HepG2 (cell line): ENCODE results near the gene LIME1. TPM values are rescaled to one million over a fixed set of nuclear protein-coding genes. Genes with fewer than 3 reads are reported as not detected.

Experiments
- AGO2 ChIP-seq: fragments of 200-400 bp; formaldehyde crosslinking; optimal IDR thresholded peaks from 2 replicates; pipeline ENCODE3; 2017; ENCODE audit warnings: mild to moderate bottlenecking, low read depth, low read length, moderate library complexity
- ARNT ChIP-seq: fragments of 450-650 bp; IDR thresholded peaks from 2 replicates; pipeline ENCODE4 v1.6.1; 2017
- DNMT3B ChIP-seq: conservative IDR thresholded peaks from 2 replicates; pipeline ENCODE4 v1.6.1; 2016; ENCODE audit warnings: missing biosample characterization, control low read depth
- HBP1 ChIP-seq: IDR thresholded peaks from 2 replicates; pipeline ENCODE4 v1.6.1; 2016; ENCODE audit warnings: low read depth, control low read depth
- HDAC2 ChIP-seq: sonication (generic); formaldehyde crosslinking; IDR thresholded peaks from 2 replicates; pipeline ENCODE4 v1.4.0; 2020; ENCODE audit warnings: missing genetic modification reagents
- JDP2 ChIP-seq: sonication (generic); formaldehyde crosslinking; IDR thresholded peaks from 2 replicates; pipeline ENCODE4 v1.8.1; 2022; ENCODE audit warnings: missing genetic modification reagents, borderline replicate concordance
- JUNB ChIP-seq: sonication (generic); formaldehyde crosslinking; IDR thresholded peaks from 2 replicates; pipeline ENCODE4 v1.8.0; 2022; ENCODE audit warnings: missing genetic modification reagents, mild to moderate bottlenecking, borderline replicate concordance
- SMAD1 ChIP-seq: sonication (generic); formaldehyde crosslinking; IDR thresholded peaks from 2 replicates; pipeline ENCODE4 v1.4.0; 2020; ENCODE audit warnings: missing genetic modification reagents, low read depth, mild to moderate bottlenecking, borderline replicate concordance
- TBX2 ChIP-seq: sonication (generic); formaldehyde crosslinking; IDR thresholded peaks from 2 replicates; pipeline ENCODE4 v1.5.0; 2020; ENCODE audit warnings: missing genetic modification reagents, mild to moderate bottlenecking, borderline replicate concordance
- XBP1 ChIP-seq: sonication (generic); formaldehyde crosslinking; IDR thresholded peaks from 2 replicates; pipeline ENCODE4 v1.5.0; 2020; ENCODE audit warnings: missing genetic modification reagents
- ZBTB7A ChIP-seq: sonication (generic); formaldehyde crosslinking; IDR thresholded peaks from 2 replicates; pipeline ENCODE4 v1.8.0; 2022; ENCODE audit warnings: mild to moderate bottlenecking, missing genetic modification reagents
- ZC3H4 ChIP-seq: sonication (generic); formaldehyde crosslinking; IDR thresholded peaks from 2 replicates; pipeline ENCODE4 v1.4.0; 2020; ENCODE audit warnings: missing genetic modification reagents, borderline replicate concordance
- ZNF337 ChIP-seq: sonication (generic); formaldehyde crosslinking; IDR thresholded peaks from 2 replicates; pipeline ENCODE4 v1.5.1; 2020; ENCODE audit warnings: missing genetic modification reagents, low read depth, mild to moderate bottlenecking, borderline replicate concordance
- ZNF607 ChIP-seq: sonication (generic); formaldehyde crosslinking; IDR thresholded peaks from 2 replicates; pipeline ENCODE4 v1.5.1; 2020; ENCODE audit warnings: missing genetic modification reagents, mild to moderate bottlenecking, borderline replicate concordance
- ZNF704 ChIP-seq: sonication (generic); formaldehyde crosslinking; IDR thresholded peaks from 2 replicates; pipeline ENCODE4 v1.8.1; 2023; ENCODE audit warnings: mild to moderate bottlenecking, inconsistent platforms, moderate library complexity, missing genetic modification reagents, borderline replicate concordance
- polyA plus RNA-seq, 8 experiments: library from polyadenylated mRNA; depleted of rRNA in 3 of 8; stranded (reverse) in 7 of 8; unstranded in 1 of 8; fragments of >200 nt; fragmentation: Illumina TruSeq in 4 of 8; extraction: Trizol in 4 of 8; gene quantifications; 2 replicates each; pipeline versions ENCODE4 v1.2.1 to v1.2.3, GENCODE V29; 2011 to 2016; ENCODE audit warnings: low read depth in 4 of 8, missing spikeins in 1 of 8, mixed read lengths in 1 of 8; ENCODE audit not compliant: insufficient read depth in 1 of 8
- total RNA-seq, 5 experiments: library from RNA; depleted of rRNA; stranded (reverse); fragments of >200 nt; fragmentation: Illumina TruSeq; extraction: Trizol; gene quantifications; 2 replicates each; pipeline ENCODE4 v1.2.3, GENCODE V29; 2016; ENCODE audit warnings: low read depth in 1 of 5
- TF ChIP-seq, protein P1 (sequence below): sonication (generic); formaldehyde crosslinking; IDR thresholded peaks from 2 replicates; pipeline ENCODE4 v1.8.1; 2022; ENCODE audit warnings: mild to moderate bottlenecking, missing genetic modification reagents
- TF ChIP-seq, protein P2 (sequence below): sonication (generic); formaldehyde crosslinking; IDR thresholded peaks from 2 replicates; pipeline ENCODE4 v1.8.1; 2023; ENCODE audit warnings: mild to moderate bottlenecking, missing genetic modification reagents
- TF ChIP-seq, protein P3 (sequence below), 2 experiments: sonication (generic) in 1 of 2; formaldehyde crosslinking in 1 of 2; IDR thresholded peaks; 2 replicates each; pipeline versions ENCODE4 v1.6.1 to v1.9.0; 2014 to 2022; ENCODE audit warnings: antibody characterized with exemption in 1 of 2, borderline replicate concordance in 1 of 2, inconsistent platforms in 1 of 2, low read depth in 1 of 2, missing genetic modification reagents in 1 of 2

Gene LIME1
- total and polyA plus RNA-seq, 2 of the 13 experiments (the other 11 are each of a cell fraction or from before 2014, with no cell fraction given) = 13.0 to 61.5 TPM

GRCh38 chr20:63765082-63765873, 28.8 kb downstream of the LIME1 start (continued):
- TF ChIP-seq JUNB (CRISPR knock-in tag) (no peak), HDAC2 (CRISPR knock-in tag) (peak; percentile 67), ZBTB7A (CRISPR knock-in tag) (no peak), ARNT (no peak), XBP1 (CRISPR knock-in tag) (no peak), HBP1 (no peak), ZNF704 (CRISPR knock-in tag) (no peak), JDP2 (CRISPR knock-in tag) (no peak), ZNF607 (CRISPR knock-in tag) (0 out of 2 replicates have a peak, but pooled peaks have one; percentile 28), ZC3H4 (no peak), TBX2 (CRISPR knock-in tag) (peak; percentile 79; the same call in 1 of the 2 replicates), SMAD1 (no peak; the same call in 1 of the 2 replicates), AGO2 (no peak), DNMT3B (CRISPR knock-in tag) (no peak), ZNF337 (CRISPR knock-in tag) (no peak)
- TF ChIP-seq, protein P1, sequence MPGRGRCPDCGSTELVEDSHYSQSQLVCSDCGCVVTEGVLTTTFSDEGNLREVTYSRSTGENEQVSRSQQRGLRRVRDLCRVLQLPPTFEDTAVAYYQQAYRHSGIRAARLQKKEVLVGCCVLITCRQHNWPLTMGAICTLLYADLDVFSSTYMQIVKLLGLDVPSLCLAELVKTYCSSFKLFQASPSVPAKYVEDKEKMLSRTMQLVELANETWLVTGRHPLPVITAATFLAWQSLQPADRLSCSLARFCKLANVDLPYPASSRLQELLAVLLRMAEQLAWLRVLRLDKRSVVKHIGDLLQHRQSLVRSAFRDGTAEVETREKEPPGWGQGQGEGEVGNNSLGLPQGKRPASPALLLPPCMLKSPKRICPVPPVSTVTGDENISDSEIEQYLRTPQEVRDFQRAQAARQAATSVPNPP (CRISPR knock-in tag) = no peak
- TF ChIP-seq, protein P2, sequence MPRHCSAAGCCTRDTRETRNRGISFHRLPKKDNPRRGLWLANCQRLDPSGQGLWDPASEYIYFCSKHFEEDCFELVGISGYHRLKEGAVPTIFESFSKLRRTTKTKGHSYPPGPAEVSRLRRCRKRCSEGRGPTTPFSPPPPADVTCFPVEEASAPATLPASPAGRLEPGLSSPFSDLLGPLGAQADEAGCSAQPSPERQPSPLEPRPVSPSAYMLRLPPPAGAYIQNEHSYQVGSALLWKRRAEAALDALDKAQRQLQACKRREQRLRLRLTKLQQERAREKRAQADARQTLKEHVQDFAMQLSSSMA = peak; percentile 90; the same call in 1 of the 2 replicates
- TF ChIP-seq, protein P3, sequence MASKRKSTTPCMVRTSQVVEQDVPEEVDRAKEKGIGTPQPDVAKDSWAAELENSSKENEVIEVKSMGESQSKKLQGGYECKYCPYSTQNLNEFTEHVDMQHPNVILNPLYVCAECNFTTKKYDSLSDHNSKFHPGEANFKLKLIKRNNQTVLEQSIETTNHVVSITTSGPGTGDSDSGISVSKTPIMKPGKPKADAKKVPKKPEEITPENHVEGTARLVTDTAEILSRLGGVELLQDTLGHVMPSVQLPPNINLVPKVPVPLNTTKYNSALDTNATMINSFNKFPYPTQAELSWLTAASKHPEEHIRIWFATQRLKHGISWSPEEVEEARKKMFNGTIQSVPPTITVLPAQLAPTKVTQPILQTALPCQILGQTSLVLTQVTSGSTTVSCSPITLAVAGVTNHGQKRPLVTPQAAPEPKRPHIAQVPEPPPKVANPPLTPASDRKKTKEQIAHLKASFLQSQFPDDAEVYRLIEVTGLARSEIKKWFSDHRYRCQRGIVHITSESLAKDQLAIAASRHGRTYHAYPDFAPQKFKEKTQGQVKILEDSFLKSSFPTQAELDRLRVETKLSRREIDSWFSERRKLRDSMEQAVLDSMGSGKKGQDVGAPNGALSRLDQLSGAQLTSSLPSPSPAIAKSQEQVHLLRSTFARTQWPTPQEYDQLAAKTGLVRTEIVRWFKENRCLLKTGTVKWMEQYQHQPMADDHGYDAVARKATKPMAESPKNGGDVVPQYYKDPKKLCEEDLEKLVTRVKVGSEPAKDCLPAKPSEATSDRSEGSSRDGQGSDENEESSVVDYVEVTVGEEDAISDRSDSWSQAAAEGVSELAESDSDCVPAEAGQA (IDR thresholded peaks at IDR 0.05; ENCODE audit: low read depth) = peak; percentile 40; the same call in 1 of the 2 replicates
- TF ChIP-seq, protein P3 (CRISPR knock-in tag; IDR thresholded peaks at IDR 0.05; ENCODE audit: borderline replicate concordance) = no peak
